Activated naive CD4-positive, alpha-beta T cell treated with anti-CD3 and anti-CD28 coated beads, Interleukin-2, amount 10 ng/mL, durations not matched to agents 7 days and 5 days (primary cell): ENCODE results near the gene C1QTNF4.
"Not testable (repeated sequence)": the region's sequence is repeated elsewhere in the genome, so short reads cannot be mapped to it uniquely, and the experiment has no call there.

Experiments used
- CTCF ChIA-PET: fragments of 350-600 bp; sonication (Branson Sonifier 250); formaldehyde crosslinking; loops from one replicate; lab custom pipeline; 2021; ENCODE audit warnings: antibody characterized with exemption; lab: Charles Lee
- DNase-seq: peaks from one replicate; pipeline ENCODE4 v3.0.0-alpha.2; 2020
- H3K27ac Mint-ChIP-seq: one replicate; pipeline ENCODE4 v1.8.0; 2021; ENCODE audit warnings: mild to moderate bottlenecking, moderate library complexity, mixed read lengths
- H3K27me3 Mint-ChIP-seq: one replicate; pipeline ENCODE4 v1.8.0; 2021; ENCODE audit warnings: mild to moderate bottlenecking, mixed read lengths
- H3K36me3 Mint-ChIP-seq: one replicate; pipeline ENCODE4 v1.8.0; 2021; ENCODE audit warnings: mixed read lengths
- H3K4me1 Mint-ChIP-seq: one replicate; pipeline ENCODE4 v1.8.0; 2021; ENCODE audit warnings: mixed read lengths
- H3K4me3 Mint-ChIP-seq: one replicate; pipeline ENCODE4 v1.8.0; 2021; ENCODE audit warnings: mild to moderate bottlenecking, moderate library complexity, mixed read lengths
- H3K9me3 Mint-ChIP-seq: one replicate; pipeline ENCODE4 v1.8.0; 2021; ENCODE audit warnings: mixed read lengths

Gene C1QTNF4

DNA sequence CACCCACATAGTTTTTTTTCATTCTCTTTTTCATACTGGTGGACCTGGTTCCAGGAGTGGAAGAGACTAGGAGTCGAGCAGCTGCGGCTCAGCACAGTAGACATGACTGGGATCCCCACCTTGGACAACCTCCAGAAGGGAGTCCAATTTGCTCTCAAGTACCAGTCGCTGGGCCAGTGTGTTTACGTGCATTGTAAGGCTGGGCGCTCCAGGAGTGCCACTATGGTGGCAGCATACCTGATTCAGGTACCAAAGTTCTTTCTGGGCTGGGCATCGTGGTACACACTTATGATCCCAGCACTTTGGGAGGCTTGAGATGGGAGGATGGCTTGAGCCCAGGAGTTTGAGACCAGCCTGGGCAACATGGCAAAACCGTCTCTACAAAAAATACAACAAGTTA lies 24.6 kb downstream of the C1QTNF4 start:
- CTCF ChIA-PET: interaction anchor here (0.7 to 1.3 kb wide), 3 partner anchors 8 to 87 kb away, joined by 3 to 4 read pairs (median 3); partner anchors contain the start of gene CELF1
- H3K27ac Mint-ChIP-seq: no peak overlapping the region
- no peak for DNase-seq

DNA sequence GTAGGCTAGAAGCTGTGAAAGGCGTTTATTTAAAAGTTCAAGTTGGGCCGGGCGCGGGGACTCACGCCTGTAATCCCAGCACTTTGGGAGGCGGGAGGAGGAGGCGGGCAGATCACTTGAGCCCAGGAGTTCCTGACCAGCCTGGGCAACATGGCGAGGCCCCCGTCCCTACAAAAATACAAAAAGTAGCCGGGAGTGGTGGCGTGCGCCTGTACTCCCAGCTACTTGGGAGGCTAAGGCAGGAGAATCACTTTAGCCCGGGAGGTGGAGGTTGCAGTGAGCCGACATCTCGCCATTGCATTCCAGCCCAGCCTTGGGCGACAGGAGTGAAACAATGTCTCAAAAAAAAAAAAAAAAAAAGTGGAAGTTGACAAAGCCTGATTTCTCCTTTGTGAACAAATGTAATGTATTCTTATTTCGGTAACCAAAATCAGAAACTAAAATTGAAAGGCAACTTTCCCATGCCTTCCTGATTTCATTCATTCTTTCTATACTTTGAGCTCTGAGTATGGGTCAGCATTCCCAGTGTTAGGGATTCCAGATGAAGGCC lies 28.0 kb downstream of the C1QTNF4 start:
- peak overlapping the region; percentile 76 for H3K4me3 Mint-ChIP-seq
- CTCF ChIA-PET: interaction anchor here (0.7 to 2.0 kb wide), 3 partner anchors 13 to 87 kb away, joined by 3 to 8 read pairs (median 3); partner anchors contain the start of gene CELF1
- H3K4me1 Mint-ChIP-seq: peaks cover 31% of the 10 kb centered on the region
- no peaks in the 10 kb centered on the region for H3K27me3 Mint-ChIP-seq
- no peaks in the 10 kb centered on the region for H3K9me3 Mint-ChIP-seq
- peaks cover 18% of the 10 kb centered on the region for H3K36me3 Mint-ChIP-seq
- peak; percentile 33 for DNase-seq
- peak overlapping the region; percentile 82 for H3K27ac Mint-ChIP-seq

More for the DNA sequence above, 24.6 kb downstream of the C1QTNF4 start:
- H3K27me3 Mint-ChIP-seq: no peaks in the 10 kb centered on the region
- H3K4me3 Mint-ChIP-seq: no peak overlapping the region
- peaks cover 39% of the 10 kb centered on the region for H3K36me3 Mint-ChIP-seq
- H3K4me1 Mint-ChIP-seq: peaks cover 23% of the 10 kb centered on the region
- H3K9me3 Mint-ChIP-seq: no peaks in the 10 kb centered on the region

DNA sequence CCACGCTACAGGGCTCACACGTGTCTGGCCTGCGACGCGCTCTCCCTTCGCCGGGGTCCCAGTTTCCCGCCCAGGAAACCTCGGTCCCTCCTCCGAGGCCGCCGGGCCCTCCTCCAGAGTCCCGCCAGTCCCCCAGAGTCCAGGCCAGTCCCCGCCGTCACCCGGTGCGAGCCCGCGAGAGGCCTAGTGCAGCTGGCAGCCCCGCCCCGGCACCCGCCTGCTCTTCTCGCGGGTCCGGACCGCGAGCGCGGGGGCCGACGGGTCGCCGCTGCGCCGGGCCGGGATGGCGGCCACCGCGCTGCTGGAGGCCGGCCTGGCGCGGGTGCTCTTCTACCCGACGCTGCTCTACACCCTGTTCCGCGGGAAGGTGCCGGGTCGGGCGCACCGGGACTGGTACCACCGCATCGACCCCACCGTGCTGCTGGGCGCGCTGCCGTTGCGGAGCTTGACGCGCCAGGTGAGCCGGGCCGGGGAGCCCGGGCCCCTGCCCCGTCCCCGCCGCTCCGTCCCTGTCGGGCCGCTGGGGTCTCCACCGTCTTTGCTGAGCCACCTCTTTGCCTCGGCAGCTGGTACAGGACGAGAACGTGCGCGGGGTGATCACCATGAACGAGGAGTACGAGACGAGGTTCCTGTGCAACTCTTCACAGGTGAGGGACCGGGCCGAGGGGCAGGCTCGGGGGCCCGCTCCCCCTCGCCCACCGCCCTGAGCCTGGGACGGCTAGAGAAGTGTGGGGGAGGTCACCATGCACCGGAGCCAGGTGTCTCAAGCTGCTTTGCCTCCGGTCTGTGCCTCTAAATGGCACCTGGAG lies 28.7 kb downstream of the C1QTNF4 start, which contains the start of gene PTPMT1:
Gene PTPMT1 (plus strand): TSS at position 260 of the 809 bp plus-strand sequence. CDS start 24 bp downstream, at position 284.
- Mint-ChIP-seq H3K4me3 (peak within 1 kb of the TSS; percentile 76), H3K9me3 (no peaks in the 10 kb centered on the region), H3K27ac (peak within 1 kb of the TSS; percentile 82), H3K27me3 (no peaks in the 10 kb centered on the region), H3K36me3 (peaks cover 17% of the 10 kb centered on the region), H3K4me1 (peaks cover 31% of the 10 kb centered on the region)
- CTCF ChIA-PET: interaction anchor here (0.7 to 2.0 kb wide), 3 partner anchors 12 to 87 kb away, joined by 3 to 8 read pairs (median 3); partner anchors contain the start of gene CELF1
- DNase-seq: peak; percentile 80

DNA sequence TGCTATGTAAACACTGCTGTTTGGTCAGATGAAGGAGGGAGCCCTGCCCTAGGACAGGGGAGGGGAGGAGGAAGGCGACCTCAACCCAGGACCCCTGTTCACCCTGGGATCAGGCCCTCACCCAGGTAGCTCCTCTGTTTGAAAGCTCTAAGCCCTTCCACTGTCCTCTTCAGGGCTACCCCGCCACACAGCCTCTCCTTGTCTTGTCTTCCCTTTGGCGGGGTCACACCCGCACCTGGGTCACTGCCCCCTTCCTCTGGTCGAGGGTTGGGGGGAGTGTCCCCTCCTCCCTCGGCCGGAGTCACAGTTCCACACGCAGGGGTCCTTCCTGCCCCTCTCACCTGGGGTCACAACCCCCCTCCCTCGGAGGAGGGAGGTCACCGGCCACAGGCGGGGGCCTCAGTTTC lies 29.3 kb downstream of the C1QTNF4 start:
- H3K27ac Mint-ChIP-seq: peak overlapping the region; percentile 62
- H3K4me1 Mint-ChIP-seq: peaks cover 31% of the 10 kb centered on the region
- DNase-seq: no peak
- CTCF ChIA-PET: interaction anchor here (1.2 to 2.0 kb wide), 3 partner anchors 12 to 387 kb away, joined by 3 to 8 read pairs (median 4); partner anchors contain the start of gene CELF1
- peaks cover 17% of the 10 kb centered on the region for H3K36me3 Mint-ChIP-seq
- peak overlapping the region; percentile 76 for H3K4me3 Mint-ChIP-seq
- H3K9me3 Mint-ChIP-seq: no peaks in the 10 kb centered on the region
- no peaks in the 10 kb centered on the region for H3K27me3 Mint-ChIP-seq

DNA sequence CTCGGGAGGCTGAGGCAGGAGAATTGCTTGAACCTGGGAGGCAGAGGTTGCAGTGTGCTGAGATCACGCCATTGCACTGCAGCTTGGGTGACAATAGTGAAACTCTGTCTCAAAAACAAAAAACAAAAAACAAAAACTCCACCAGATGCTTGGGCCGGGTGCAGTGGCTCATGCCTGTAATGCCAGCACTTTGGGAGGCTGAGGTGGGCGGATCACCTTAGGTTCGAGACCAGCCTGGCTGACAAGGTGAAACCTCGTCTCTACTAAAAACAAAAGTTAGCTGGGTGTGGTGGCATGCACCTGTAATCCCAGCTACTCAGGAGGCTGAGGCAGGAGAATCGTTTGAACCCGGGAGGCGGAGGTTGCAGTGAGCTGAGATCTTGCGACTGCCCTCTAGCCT lies 29.8 kb downstream of the C1QTNF4 start:
- CTCF ChIA-PET: interaction anchor here (1.2 to 2.0 kb wide), 3 partner anchors 11 to 386 kb away, joined by 3 to 8 read pairs (median 4); partner anchors contain the start of gene CELF1
- peak overlapping the region; percentile 67 for H3K27ac Mint-ChIP-seq
- not testable (repeated sequence) for DNase-seq, H3K9me3 Mint-ChIP-seq, H3K27me3 Mint-ChIP-seq
- H3K36me3 Mint-ChIP-seq: peaks cover 11% of the 10 kb centered on the region
- peak overlapping the region; percentile 56 for H3K4me3 Mint-ChIP-seq
- peaks cover 31% of the 10 kb centered on the region for H3K4me1 Mint-ChIP-seq

DNA sequence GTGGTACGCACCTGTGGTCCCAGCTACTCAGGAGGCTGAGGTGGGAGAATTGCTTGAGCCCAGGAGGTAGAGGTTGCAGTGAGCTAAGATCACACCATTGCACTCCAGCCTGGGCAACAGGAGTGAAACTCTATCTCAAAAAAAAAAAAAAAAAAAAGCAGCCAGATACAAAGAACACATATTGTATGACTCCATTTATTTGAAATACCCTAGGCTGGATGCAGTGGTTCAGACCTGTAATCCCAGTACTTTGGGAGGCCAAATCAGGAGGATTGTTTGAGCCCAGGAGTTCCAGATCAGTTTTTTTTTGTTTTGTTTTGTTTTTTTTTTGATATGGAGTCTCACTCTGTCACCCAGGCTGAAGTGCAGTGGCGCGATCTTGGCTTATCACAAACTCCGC lies 31.8 kb downstream of the C1QTNF4 start:
- H3K9me3 Mint-ChIP-seq, H3K36me3 Mint-ChIP-seq, H3K27ac Mint-ChIP-seq, CTCF ChIA-PET, H3K4me3 Mint-ChIP-seq, DNase-seq, H3K27me3 Mint-ChIP-seq: not testable (repeated sequence)
- peaks cover 31% of the 10 kb centered on the region for H3K4me1 Mint-ChIP-seq

DNA sequence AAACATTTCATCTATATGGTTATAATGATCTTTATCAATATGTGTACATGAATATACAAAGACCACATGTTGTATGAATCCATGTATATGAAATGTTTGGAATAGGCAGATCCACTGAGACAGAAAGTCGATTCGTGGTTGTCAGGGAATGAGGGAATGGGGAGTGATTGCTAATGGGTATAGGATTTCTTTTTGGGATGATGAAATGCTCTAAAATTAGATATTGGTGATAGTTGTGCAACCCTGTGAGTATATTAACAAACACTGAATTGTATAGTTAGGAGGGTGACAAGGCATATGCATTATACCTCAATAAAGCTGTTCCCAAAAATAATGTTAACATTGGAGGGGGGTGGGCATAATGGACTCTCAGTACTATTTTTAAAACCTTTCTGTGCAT lies 33.8 kb downstream of the C1QTNF4 start:
- no peak for DNase-seq
- Mint-ChIP-seq H3K4me3 (no peak overlapping the region), H3K27ac (no peak overlapping the region)

DNA sequence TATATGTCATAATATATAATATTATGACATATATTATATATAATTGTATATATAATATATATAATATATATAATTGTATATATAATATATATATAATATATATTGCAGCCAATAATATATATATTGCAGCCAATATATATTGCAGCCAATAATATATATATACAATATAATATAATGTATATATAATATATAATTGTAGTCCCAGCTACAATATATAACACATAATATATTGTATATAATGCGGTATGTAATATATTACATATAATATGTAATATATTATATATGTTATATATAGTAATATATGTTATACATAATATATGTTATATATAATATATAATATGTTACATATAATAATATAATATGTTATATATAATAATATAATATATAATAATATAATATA lies 35.5 kb downstream of the C1QTNF4 start:
- H3K4me3 Mint-ChIP-seq: no peak overlapping the region
- peaks cover 10% of the 10 kb centered on the region for H3K4me1 Mint-ChIP-seq
- DNase-seq: no peak
- no peak overlapping the region for H3K27ac Mint-ChIP-seq
- H3K9me3 Mint-ChIP-seq: no peaks in the 10 kb centered on the region
- no peaks in the 10 kb centered on the region for H3K27me3 Mint-ChIP-seq
- peaks cover 2% of the 10 kb centered on the region for H3K36me3 Mint-ChIP-seq
- CTCF ChIA-PET: interaction anchor here (0.6 kb wide), 1 partner anchor 27 kb away, joined by 3 read pairs; no protein-coding TSS in a partner anchor

More for the DNA sequence above, 33.8 kb downstream of the C1QTNF4 start:
- Mint-ChIP-seq H3K9me3 (no peaks in the 10 kb centered on the region), H3K36me3 (peaks cover under 1% of the 10 kb centered on the region), H3K27me3 (no peaks in the 10 kb centered on the region), H3K4me1 (peaks cover 15% of the 10 kb centered on the region)
- CTCF ChIA-PET: interaction anchor here (0.6 kb wide), 1 partner anchor 150 kb away, joined by 3 read pairs; no protein-coding TSS in a partner anchor

DNA sequence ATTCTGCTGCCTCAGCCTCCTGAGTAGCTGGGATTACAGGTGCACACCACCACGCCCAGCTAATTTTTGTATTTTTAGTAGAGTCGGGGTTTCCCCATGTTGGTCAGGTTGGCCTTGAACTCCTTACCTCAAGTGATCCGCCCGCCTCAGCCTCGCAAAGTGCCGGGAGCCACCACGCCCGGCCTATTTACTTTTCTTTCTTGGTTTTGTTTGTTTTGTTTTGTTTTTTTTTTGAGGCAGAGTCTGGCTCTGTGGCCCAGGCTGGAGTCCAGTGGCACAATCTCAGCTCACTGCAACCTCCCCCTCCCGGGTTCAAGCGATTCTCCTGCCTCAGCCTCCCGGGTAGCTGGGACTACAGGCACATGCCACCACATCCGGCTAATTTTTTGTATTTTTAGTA lies 37.2 kb downstream of the C1QTNF4 start:
- H3K9me3 Mint-ChIP-seq, H3K36me3 Mint-ChIP-seq, H3K27me3 Mint-ChIP-seq, H3K27ac Mint-ChIP-seq, DNase-seq, H3K4me3 Mint-ChIP-seq, CTCF ChIA-PET: not testable (repeated sequence)
- peaks cover 17% of the 10 kb centered on the region for H3K4me1 Mint-ChIP-seq

DNA sequence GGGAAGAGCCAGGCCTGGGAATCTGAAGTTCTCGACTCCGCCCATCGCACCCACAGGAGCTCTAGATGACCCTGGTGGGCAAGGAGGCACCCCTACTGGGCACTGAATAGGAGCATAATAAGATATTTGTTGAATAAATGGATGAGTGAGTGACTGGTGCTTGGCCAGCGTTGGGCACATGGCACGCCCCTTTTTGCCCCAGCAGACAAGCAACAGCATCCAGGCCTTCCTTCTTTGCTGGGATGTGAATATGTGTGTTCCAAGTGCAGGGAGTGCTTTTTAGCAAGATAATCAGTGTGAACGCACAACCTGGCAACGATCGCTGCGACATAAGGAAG lies 40.8 kb downstream of the C1QTNF4 start:
- CTCF ChIA-PET: interaction anchor here (0.6 to 1.9 kb wide), 9 partner anchors 9 to 84 kb away, joined by 3 to 8 read pairs (median 5); partner anchors contain the start of genes KBTBD4, NDUFS3 and PTPMT1
- H3K9me3 Mint-ChIP-seq: no peaks in the 10 kb centered on the region
- peaks cover 26% of the 10 kb centered on the region for H3K36me3 Mint-ChIP-seq
- H3K27me3 Mint-ChIP-seq: peaks cover 4% of the 10 kb centered on the region
- no peak for DNase-seq
- peak overlapping the region; percentile 99 for H3K4me3 Mint-ChIP-seq
- peak overlapping the region; percentile 81 for H3K27ac Mint-ChIP-seq
- H3K4me1 Mint-ChIP-seq: peaks cover 42% of the 10 kb centered on the region

DNA sequence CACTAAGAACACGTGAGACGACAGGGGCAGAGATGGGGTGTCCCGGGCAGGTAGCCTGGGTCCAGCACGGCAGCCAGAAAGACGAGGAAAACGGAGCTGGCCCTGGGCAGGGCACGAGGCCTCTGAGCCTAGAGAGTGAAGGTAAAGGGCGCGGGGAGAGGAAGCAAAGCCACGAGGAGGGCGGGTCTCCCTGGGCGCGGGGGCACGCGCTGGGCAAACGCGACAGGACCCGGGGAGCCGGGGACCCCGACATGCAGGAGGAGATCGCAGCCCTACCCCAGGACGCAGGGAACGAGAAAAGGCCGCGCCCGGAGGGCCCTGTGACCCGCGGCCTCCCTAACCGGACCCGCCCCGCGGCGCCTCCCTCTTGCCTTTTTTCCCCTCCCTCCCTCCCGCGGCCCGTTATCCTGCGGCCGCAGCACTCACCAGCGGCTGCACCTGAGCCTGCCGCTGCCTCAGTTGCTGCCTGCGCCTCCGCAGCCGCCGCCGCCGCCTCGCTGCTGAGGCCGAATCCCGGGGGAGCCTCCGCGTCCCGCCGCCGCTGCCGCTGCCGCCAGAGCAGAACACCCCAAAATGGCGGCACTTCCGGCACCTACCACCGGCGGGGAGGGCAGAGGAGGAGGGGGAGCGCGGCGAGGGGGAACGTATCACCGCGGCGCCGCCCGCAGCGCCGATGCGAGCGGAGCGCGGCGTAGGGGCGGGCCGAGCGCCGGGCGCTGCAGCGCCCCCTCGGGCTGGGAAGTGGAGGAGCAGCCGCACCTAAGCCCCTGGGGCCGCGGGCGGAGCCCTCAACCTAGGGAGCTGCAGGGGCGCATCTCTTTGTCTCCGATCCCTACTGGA lies 41.4 kb downstream of the C1QTNF4 start, which contains the start of gene CELF1:
Gene CELF1 (minus strand): TSS at position 567 of the 840 bp plus-strand sequence. CDS start 53,609 bp downstream, outside the sequence.
- H3K9me3 Mint-ChIP-seq: no peaks in the 10 kb centered on the region
- peak within 1 kb of the TSS; percentile 99 for H3K4me3 Mint-ChIP-seq
- CTCF ChIA-PET: interaction anchor here (0.6 to 3.2 kb wide), 13 partner anchors 9 to 163 kb away, joined by 3 to 13 read pairs (median 5); partner anchors contain the start of genes AGBL2, KBTBD4, NDUFS3 and PTPMT1
- H3K27me3 Mint-ChIP-seq: peaks cover 4% of the 10 kb centered on the region
- DNase-seq: peak; percentile 95
- peak within 1 kb of the TSS; percentile 95 for H3K27ac Mint-ChIP-seq
- H3K36me3 Mint-ChIP-seq: peaks cover 28% of the 10 kb centered on the region
- H3K4me1 Mint-ChIP-seq: peaks cover 48% of the 10 kb centered on the region

DNA sequence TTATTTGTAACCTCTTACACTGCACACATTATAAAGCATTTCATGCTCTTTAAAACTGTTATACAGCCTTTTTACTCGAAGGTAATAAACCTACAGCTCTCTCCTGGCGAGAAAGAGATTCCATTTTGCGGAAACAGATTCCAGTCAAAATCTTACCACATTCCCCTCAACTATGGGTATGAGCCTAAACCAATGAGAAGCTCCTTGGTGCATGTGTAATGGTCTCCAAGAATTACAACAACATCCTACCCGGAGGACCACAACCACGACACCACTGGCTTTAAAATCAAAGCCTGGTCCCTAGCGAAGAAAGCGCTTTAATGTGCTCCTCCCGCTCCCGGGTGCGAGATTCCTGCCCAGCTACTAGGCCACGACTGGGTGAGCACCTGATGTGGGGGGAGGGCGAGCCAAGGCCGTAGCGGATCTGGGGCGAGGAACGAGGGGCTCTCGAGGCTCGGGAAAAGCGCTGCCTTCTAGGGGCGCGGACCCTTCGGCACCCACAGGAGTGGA lies 42.1 kb downstream of the C1QTNF4 start:
- Mint-ChIP-seq H3K27ac (peak overlapping the region; percentile 95), H3K9me3 (no peaks in the 10 kb centered on the region), H3K4me1 (peaks cover 51% of the 10 kb centered on the region), H3K36me3 (peaks cover 28% of the 10 kb centered on the region), H3K4me3 (peak overlapping the region; percentile 99), H3K27me3 (peaks cover 4% of the 10 kb centered on the region)
- peak; percentile 47 for DNase-seq
- CTCF ChIA-PET: interaction anchor here (0.6 to 3.2 kb wide), 11 partner anchors 11 to 164 kb away, joined by 3 to 13 read pairs (median 3); partner anchors contain the start of genes AGBL2 and KBTBD4

DNA sequence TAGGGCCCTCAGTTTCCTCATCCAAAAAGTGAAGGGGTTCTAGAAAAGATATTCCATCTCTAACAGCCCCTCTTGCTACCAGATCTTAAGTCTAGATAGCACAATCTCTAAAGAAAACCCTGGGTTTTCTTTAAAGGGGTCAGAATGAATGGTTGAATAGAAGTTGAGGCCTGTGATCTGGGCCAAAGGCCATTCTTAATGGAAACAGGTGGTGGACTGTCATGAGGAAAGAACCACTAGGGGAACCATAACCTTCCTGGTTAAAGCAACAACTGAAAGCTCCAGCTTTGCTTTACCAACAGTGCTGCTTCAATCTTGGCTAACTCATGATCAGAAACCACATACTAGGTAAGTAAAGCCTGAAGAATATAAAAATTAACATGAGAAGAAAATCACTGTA lies 43.1 kb downstream of the C1QTNF4 start:
- CTCF ChIA-PET: interaction anchor here (1.0 to 3.2 kb wide), 5 partner anchors 10 to 42 kb away, joined by 3 to 13 read pairs (median 3); no protein-coding TSS in a partner anchor
- H3K27ac Mint-ChIP-seq: peak overlapping the region; percentile 95
- peaks cover 53% of the 10 kb centered on the region for H3K4me1 Mint-ChIP-seq
- H3K36me3 Mint-ChIP-seq: peaks cover 31% of the 10 kb centered on the region
- no peaks in the 10 kb centered on the region for H3K9me3 Mint-ChIP-seq
- peaks cover 4% of the 10 kb centered on the region for H3K27me3 Mint-ChIP-seq
- DNase-seq: no peak
- peak overlapping the region; percentile 99 for H3K4me3 Mint-ChIP-seq
